ENCODE data around the gene FIGNL2. TPM values are rescaled to one million over a fixed set of nuclear protein-coding genes. Genes with fewer than 3 reads are reported as not detected.

Gene FIGNL2
- total and polyA plus RNA-seq, 9 of the 15 experiments (the other 6 are each of a cell fraction or from before 2014, with no cell fraction given) = 0.01 TPM; not detected in 8

GRCh38 chr12:51884676-51885229 lies 36.2 kb upstream of the FIGNL2 start (continued):
- TF ChIP-seq BCLAF1 (IDR thresholded peaks at IDR 0.05; ENCODE audit: borderline replicate concordance in 1 of 2, control insufficient read depth in 1 of 2, low read depth in 2 of 2, low read length in 1 of 2) (no peak), ZNF316 (IDR thresholded peaks at IDR 0.05) (peak; percentile 96), ATF2 (CRISPR knock-in tag; IDR thresholded peaks at IDR 0.05) (no peak), KLF1 (tag; IDR thresholded peaks at IDR 0.05) (no peak), TBL1XR1 (IDR thresholded peaks at IDR 0.05; ENCODE audit: low read length in 2 of 2) (peak; percentile 43 to 85; a peak in 2 of 4 replicates), ZNF407 (IDR thresholded peaks at IDR 0.05; ENCODE audit: low read depth) (no peak), TSHZ1 (CRISPR knock-in tag; IDR thresholded peaks at IDR 0.05) (no peak)

Data from K562 (cell line).